OCI-LY1 (cell line): ENCODE results near the gene TTC28.

Experiments used
- CTCF ChIP-seq: fragments of 200-600 bp; sonication (generic), shearing (Covaris generic); IDR thresholded peaks from 2 replicates; pipeline ENCODE4 v1.5.1; 2017; ENCODE audit warnings: mild to moderate bottlenecking, antibody characterized with exemption, low read length, moderate library complexity, mixed read lengths
- EZH2 ChIP-seq: fragments of 200-600 bp; sonication (generic), shearing (Covaris generic); IDR thresholded peaks from 2 replicates; pipeline ENCODE4 v1.8.0; 2017; ENCODE audit warnings: borderline replicate concordance, mixed run types, mild to moderate bottlenecking, antibody characterized with exemption, low read length, moderate library complexity, mixed read lengths

GRCh38 chr22:28669387-28669786 lies 10.3 kb downstream of the TTC28 start:
- TF ChIP-seq CTCF: no peak
- TF ChIP-seq EZH2: no peak
